Measurements from ENCODE around the gene ANKRD55. TPM values are rescaled to one million over a fixed set of nuclear protein-coding genes. Genes with fewer than 3 reads are reported as not detected.
"Not testable (repeated sequence)": the region's sequence is repeated elsewhere in the genome, so short reads cannot be mapped to it uniquely, and the experiment has no call there.

The ANKRD55 gene
- total RNA-seq, 1 experiment from 2014 or later, result not detected

GRCh38 chr5:56227691-56228090 lies 5.4 kb downstream of the ANKRD55 start (continued):
- TF ChIP-seq IRF1 (CRISPR knock-in tag; IDR thresholded peaks at IDR 0.05) (no peak), SP1 (CRISPR knock-in tag; conservative IDR thresholded peaks at IDR 0.05) (no peak), SOX15 (CRISPR knock-in tag; IDR thresholded peaks at IDR 0.05) (no peak)
- TF ChIP-seq, protein P1, sequence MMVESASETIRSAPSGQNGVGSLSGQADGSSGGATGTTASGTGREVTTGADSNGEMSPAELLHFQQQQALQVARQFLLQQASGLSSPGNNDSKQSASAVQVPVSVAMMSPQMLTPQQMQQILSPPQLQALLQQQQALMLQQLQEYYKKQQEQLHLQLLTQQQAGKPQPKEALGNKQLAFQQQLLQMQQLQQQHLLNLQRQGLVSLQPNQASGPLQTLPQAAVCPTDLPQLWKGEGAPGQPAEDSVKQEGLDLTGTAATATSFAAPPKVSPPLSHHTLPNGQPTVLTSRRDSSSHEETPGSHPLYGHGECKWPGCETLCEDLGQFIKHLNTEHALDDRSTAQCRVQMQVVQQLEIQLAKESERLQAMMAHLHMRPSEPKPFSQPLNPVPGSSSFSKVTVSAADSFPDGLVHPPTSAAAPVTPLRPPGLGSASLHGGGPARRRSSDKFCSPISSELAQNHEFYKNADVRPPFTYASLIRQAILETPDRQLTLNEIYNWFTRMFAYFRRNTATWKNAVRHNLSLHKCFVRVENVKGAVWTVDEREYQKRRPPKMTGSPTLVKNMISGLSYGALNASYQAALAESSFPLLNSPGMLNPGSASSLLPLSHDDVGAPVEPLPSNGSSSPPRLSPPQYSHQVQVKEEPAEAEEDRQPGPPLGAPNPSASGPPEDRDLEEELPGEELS (CRISPR knock-in tag; IDR thresholded peaks at IDR 0.05), result no peak
- TF ChIP-seq, protein P2, sequence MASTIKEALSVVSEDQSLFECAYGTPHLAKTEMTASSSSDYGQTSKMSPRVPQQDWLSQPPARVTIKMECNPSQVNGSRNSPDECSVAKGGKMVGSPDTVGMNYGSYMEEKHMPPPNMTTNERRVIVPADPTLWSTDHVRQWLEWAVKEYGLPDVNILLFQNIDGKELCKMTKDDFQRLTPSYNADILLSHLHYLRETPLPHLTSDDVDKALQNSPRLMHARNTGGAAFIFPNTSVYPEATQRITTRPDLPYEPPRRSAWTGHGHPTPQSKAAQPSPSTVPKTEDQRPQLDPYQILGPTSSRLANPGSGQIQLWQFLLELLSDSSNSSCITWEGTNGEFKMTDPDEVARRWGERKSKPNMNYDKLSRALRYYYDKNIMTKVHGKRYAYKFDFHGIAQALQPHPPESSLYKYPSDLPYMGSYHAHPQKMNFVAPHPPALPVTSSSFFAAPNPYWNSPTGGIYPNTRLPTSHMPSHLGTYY (CRISPR knock-in tag; IDR thresholded peaks at IDR 0.05), result no peak

DNA sequence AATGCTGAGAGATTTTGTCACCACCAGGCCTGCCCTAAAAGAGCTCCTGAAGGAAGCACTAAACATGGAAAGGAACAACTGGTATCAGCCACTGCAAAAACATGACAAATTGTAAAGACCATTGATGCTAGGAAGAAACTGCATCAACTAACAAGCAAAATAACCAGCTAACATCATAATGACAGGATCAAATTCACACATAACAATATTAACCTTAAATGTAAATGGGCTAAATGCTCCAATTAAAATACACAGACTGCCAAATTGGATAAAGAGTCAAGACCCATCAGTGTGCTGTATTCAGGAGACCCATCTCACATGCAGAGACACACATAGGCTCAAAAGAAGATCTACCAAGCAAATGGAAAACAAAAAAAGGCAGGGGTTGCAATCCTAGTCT lies 9.8 kb downstream of the ANKRD55 start:
- DNase-seq (ENCODE audit: low spot score); H3K27ac Mint-ChIP-seq; H3K4me3 Mint-ChIP-seq; POLR2A ChIA-PET; ATAC-seq; CTCF ChIA-PET; H3K4me1 Mint-ChIP-seq: not testable (repeated sequence)
- Mint-ChIP-seq H3K9me3 (peaks cover 53% of the 10 kb centered on the region), H3K36me3 (peaks cover 32% of the 10 kb centered on the region), H3K27me3 (ENCODE audit: low read depth) (peaks cover 10% of the 10 kb centered on the region; the same call in 1 of the 2 replicates)

- Mint-ChIP-seq H3K9me3 (peaks cover 66% of the 10 kb centered on the region), H3K36me3 (peaks cover 36% of the 10 kb centered on the region), H3K27me3 (ENCODE audit: low read depth) (peaks cover 10% of the 10 kb centered on the region; the same call in 1 of the 2 replicates)
- H3K4me3 Mint-ChIP-seq; DNase-seq (ENCODE audit: low spot score); POLR2A ChIA-PET; H3K27ac Mint-ChIP-seq; CTCF ChIA-PET; H3K4me1 Mint-ChIP-seq; ATAC-seq: not testable (repeated sequence)
These were observed 11.5 kb downstream of the ANKRD55 start for GRCh38 chr5:56221601-56222000.

GRCh38 chr5:56215019-56215830 lies 17.9 kb downstream of the ANKRD55 start:
- ATAC-seq, result no peak
- no peak for DNase-seq (ENCODE audit: low spot score)
- ChIA-PET CTCF (no interaction called here), POLR2A (no interaction called here)
- Mint-ChIP-seq H3K9me3 (peaks cover 48% of the 10 kb centered on the region), H3K4me1 (no peaks in the 10 kb centered on the region), H3K27me3 (ENCODE audit: low read depth) (peaks cover 3% of the 10 kb centered on the region; the same call in 1 of the 2 replicates), H3K36me3 (peaks cover 26% of the 10 kb centered on the region), H3K27ac (no peak overlapping the region), H3K4me3 (no peak overlapping the region)
- TF ChIP-seq ZNF396 (CRISPR knock-in tag; IDR thresholded peaks at IDR 0.05; ENCODE audit: borderline replicate concordance) (no peak), CTCF (IDR thresholded peaks at IDR 0.05) (no peak), ZNF219 (CRISPR knock-in tag; IDR thresholded peaks at IDR 0.05; ENCODE audit: borderline replicate concordance) (no peak), NFE2L1 (CRISPR knock-in tag; IDR thresholded peaks at IDR 0.05) (no peak), GABPB1 (CRISPR knock-in tag; IDR thresholded peaks at IDR 0.05) (no peak), FOXJ3 (CRISPR knock-in tag; IDR thresholded peaks at IDR 0.05; ENCODE audit: borderline replicate concordance) (no peak), ZNF671 (CRISPR knock-in tag; IDR thresholded peaks at IDR 0.05) (no peak), ZNF532 (CRISPR knock-in tag; IDR thresholded peaks at IDR 0.05; ENCODE audit: borderline replicate concordance) (no peak), CREM (CRISPR knock-in tag; IDR thresholded peaks at IDR 0.05) (no peak), PRDM15 (CRISPR knock-in tag; IDR thresholded peaks at IDR 0.05) (no peak)

All from WTC11 (cell line).